Activated CD8-positive, alpha-beta T cell treated with anti-CD3 and anti-CD28 coated beads, Interleukin-2, amount 10 ng/mL, durations not matched to agents 7 days and 5 days (primary cell): ENCODE measurements around the gene TFPI. TPM values are rescaled to one million over a fixed set of nuclear protein-coding genes. Genes with fewer than 3 reads are reported as not detected.

Experiments used
- ATAC-seq: fragments of 150-1000 bp; cut with Tn5 transposase; one replicate; pipeline ENCODE4 v1.10.0; 2021; ENCODE audit warnings: moderate library complexity
- CTCF ChIA-PET: fragments of 350-600 bp; sonication (Branson Sonifier 250); formaldehyde crosslinking; loops from one replicate; lab custom pipeline; 2021; ENCODE audit warnings: antibody characterized with exemption; lab: Charles Lee
- POLR2A ChIA-PET: fragments of 350-600 bp; sonication (Branson Sonifier 250); formaldehyde crosslinking; loops from one replicate; lab custom pipeline; 2021; ENCODE audit warnings: antibody characterized with exemption; lab: Charles Lee
- DNase-seq: peaks from one replicate; pipeline ENCODE4 v3.0.0-alpha.2; 2020
- H3K27ac Mint-ChIP-seq: one replicate; pipeline ENCODE4 v1.8.0; 2021; ENCODE audit warnings: mild to moderate bottlenecking, mixed read lengths
- H3K27me3 Mint-ChIP-seq: one replicate; pipeline ENCODE4 v1.8.0; 2021; ENCODE audit warnings: low read depth, mixed read lengths
- H3K36me3 Mint-ChIP-seq: one replicate; pipeline ENCODE4 v1.8.0; 2021; ENCODE audit warnings: low read depth, mixed read lengths
- H3K4me1 Mint-ChIP-seq: one replicate; pipeline ENCODE4 v1.8.0; 2021; ENCODE audit warnings: low read depth, mixed read lengths
- H3K4me3 Mint-ChIP-seq: one replicate; pipeline ENCODE4 v1.8.0; 2021; ENCODE audit warnings: mild to moderate bottlenecking, mixed read lengths
- H3K9me3 Mint-ChIP-seq: one replicate; pipeline ENCODE4 v1.8.0; 2022; ENCODE audit warnings: mixed read lengths; ENCODE audit not compliant: insufficient read depth
- total RNA-seq, 2 experiments: library from RNA; stranded (reverse); gene quantifications; one replicate each; pipeline ENCODE4 v1.2.3, GENCODE V29; 2021

TFPI gene
- total RNA-seq, 2 experiments from 2014 or later = not detected

GRCh38 chr2:187442778-187443177 lies 111.5 kb downstream of the TFPI start:
- Mint-ChIP-seq H3K9me3 (no peaks in the 10 kb centered on the region), H3K27me3 (no peaks in the 10 kb centered on the region), H3K36me3 (no peaks in the 10 kb centered on the region), H3K4me3 (no peak overlapping the region), H3K4me1 (no peaks in the 10 kb centered on the region), H3K27ac (no peak overlapping the region)
- ChIA-PET POLR2A (no interaction called here), CTCF (no interaction called here)
- DNase-seq (no peak), ATAC-seq (no peak)

GRCh38 chr2:187442378-187442777 lies 111.9 kb downstream of the TFPI start:
- ChIA-PET CTCF (no interaction called here), POLR2A (no interaction called here)
- no peaks in the 10 kb centered on the region for H3K36me3 Mint-ChIP-seq
- H3K27ac Mint-ChIP-seq = no peak overlapping the region
- no peaks in the 10 kb centered on the region for H3K9me3 Mint-ChIP-seq
- no peak for ATAC-seq
- H3K4me1 Mint-ChIP-seq = no peaks in the 10 kb centered on the region
- DNase-seq = no peak
- H3K4me3 Mint-ChIP-seq = no peak overlapping the region
- H3K27me3 Mint-ChIP-seq = no peaks in the 10 kb centered on the region

GRCh38 chr2:187440101-187440675 lies 114.0 kb downstream of the TFPI start:
- Mint-ChIP-seq H3K4me1 (no peaks in the 10 kb centered on the region), H3K27me3 (no peaks in the 10 kb centered on the region), H3K4me3 (no peak overlapping the region), H3K9me3 (no peaks in the 10 kb centered on the region), H3K27ac (no peak overlapping the region), H3K36me3 (no peaks in the 10 kb centered on the region)
- ChIA-PET POLR2A (no interaction called here), CTCF (no interaction called here)
- ATAC-seq (no peak), DNase-seq (no peak)

- ChIA-PET CTCF (no interaction called here), POLR2A (no interaction called here)
- no peak overlapping the region for H3K27ac Mint-ChIP-seq
- no peaks in the 10 kb centered on the region for H3K36me3 Mint-ChIP-seq
- H3K4me1 Mint-ChIP-seq = no peaks in the 10 kb centered on the region
- H3K4me3 Mint-ChIP-seq = no peak overlapping the region
- no peaks in the 10 kb centered on the region for H3K27me3 Mint-ChIP-seq
- no peak for DNase-seq
- no peak for ATAC-seq
- H3K9me3 Mint-ChIP-seq = no peaks in the 10 kb centered on the region
Measured at GRCh38 chr2:187438455-187438854, 115.8 kb downstream of the TFPI start.

GRCh38 chr2:187435756-187436155 lies 118.5 kb downstream of the TFPI start:
- no peaks in the 10 kb centered on the region for H3K9me3 Mint-ChIP-seq
- no peak overlapping the region for H3K27ac Mint-ChIP-seq
- no peaks in the 10 kb centered on the region for H3K36me3 Mint-ChIP-seq
- H3K27me3 Mint-ChIP-seq = no peaks in the 10 kb centered on the region
- H3K4me1 Mint-ChIP-seq = no peaks in the 10 kb centered on the region
- H3K4me3 Mint-ChIP-seq = no peak overlapping the region
- DNase-seq = no peak
- ChIA-PET CTCF (no interaction called here), POLR2A (no interaction called here)
- no peak for ATAC-seq

- Mint-ChIP-seq H3K4me3 (no peak overlapping the region), H3K36me3 (no peaks in the 10 kb centered on the region), H3K27ac (no peak overlapping the region), H3K27me3 (no peaks in the 10 kb centered on the region), H3K4me1 (no peaks in the 10 kb centered on the region), H3K9me3 (no peaks in the 10 kb centered on the region)
- DNase-seq = no peak
- CTCF ChIA-PET = no interaction called here
- POLR2A ChIA-PET = no interaction called here
- ATAC-seq = no peak
Measured at GRCh38 chr2:187435078-187435477, 119.2 kb downstream of the TFPI start.

- ChIA-PET CTCF (no interaction called here), POLR2A (no interaction called here)
- Mint-ChIP-seq H3K36me3 (no peaks in the 10 kb centered on the region), H3K27me3 (no peaks in the 10 kb centered on the region), H3K4me1 (no peaks in the 10 kb centered on the region), H3K27ac (no peak overlapping the region), H3K4me3 (no peak overlapping the region), H3K9me3 (no peaks in the 10 kb centered on the region)
- ATAC-seq (no peak), DNase-seq (no peak)
Measured at GRCh38 chr2:187434342-187434785, 119.9 kb downstream of the TFPI start.

GRCh38 chr2:187431911-187432310 lies 122.3 kb downstream of the TFPI start:
- Mint-ChIP-seq H3K36me3 (no peaks in the 10 kb centered on the region), H3K27me3 (no peaks in the 10 kb centered on the region), H3K9me3 (no peaks in the 10 kb centered on the region), H3K4me3 (no peak overlapping the region), H3K27ac (no peak overlapping the region), H3K4me1 (no peaks in the 10 kb centered on the region)
- POLR2A ChIA-PET = no interaction called here
- CTCF ChIA-PET = no interaction called here
- DNase-seq (no peak), ATAC-seq (no peak)

- DNase-seq = no peak
- ChIA-PET POLR2A (no interaction called here), CTCF (no interaction called here)
- Mint-ChIP-seq H3K36me3 (no peaks in the 10 kb centered on the region), H3K4me1 (no peaks in the 10 kb centered on the region), H3K27me3 (no peaks in the 10 kb centered on the region), H3K4me3 (no peak overlapping the region), H3K27ac (no peak overlapping the region), H3K9me3 (no peaks in the 10 kb centered on the region)
- no peak for ATAC-seq
Measured at GRCh38 chr2:187429989-187430388, 124.2 kb downstream of the TFPI start.

- DNase-seq (no peak), ATAC-seq (no peak)
- no peaks in the 10 kb centered on the region for H3K4me1 Mint-ChIP-seq
- H3K27ac Mint-ChIP-seq = no peak overlapping the region
- H3K27me3 Mint-ChIP-seq = no peaks in the 10 kb centered on the region
- CTCF ChIA-PET = no interaction called here
- no peak overlapping the region for H3K4me3 Mint-ChIP-seq
- POLR2A ChIA-PET = no interaction called here
- no peaks in the 10 kb centered on the region for H3K9me3 Mint-ChIP-seq
- H3K36me3 Mint-ChIP-seq = no peaks in the 10 kb centered on the region
Measured at GRCh38 chr2:187424146-187424545, 130.1 kb downstream of the TFPI start.

GRCh38 chr2:187422282-187422681 lies 132.0 kb downstream of the TFPI start:
- POLR2A ChIA-PET = no interaction called here
- Mint-ChIP-seq H3K36me3 (no peaks in the 10 kb centered on the region), H3K4me3 (no peak overlapping the region), H3K27ac (no peak overlapping the region), H3K4me1 (no peaks in the 10 kb centered on the region), H3K27me3 (no peaks in the 10 kb centered on the region), H3K9me3 (no peaks in the 10 kb centered on the region)
- DNase-seq (no peak), ATAC-seq (no peak)
- CTCF ChIA-PET = no interaction called here

GRCh38 chr2:187421519-187421918 lies 132.7 kb downstream of the TFPI start:
- Mint-ChIP-seq H3K9me3 (no peaks in the 10 kb centered on the region), H3K27me3 (no peaks in the 10 kb centered on the region), H3K36me3 (no peaks in the 10 kb centered on the region), H3K27ac (no peak overlapping the region), H3K4me1 (no peaks in the 10 kb centered on the region), H3K4me3 (no peak overlapping the region)
- ChIA-PET POLR2A (no interaction called here), CTCF (no interaction called here)
- ATAC-seq = no peak
- no peak for DNase-seq

GRCh38 chr2:187419808-187420207 lies 134.4 kb downstream of the TFPI start:
- no peaks in the 10 kb centered on the region for H3K4me1 Mint-ChIP-seq

More at GRCh38 chr2:187419808-187420207, 134.4 kb downstream of the TFPI start:
- ATAC-seq = no peak
- Mint-ChIP-seq H3K4me3 (no peak overlapping the region), H3K36me3 (no peaks in the 10 kb centered on the region), H3K27ac (no peak overlapping the region), H3K9me3 (no peaks in the 10 kb centered on the region), H3K27me3 (no peaks in the 10 kb centered on the region)
- ChIA-PET POLR2A (no interaction called here), CTCF (no interaction called here)
- no peak for DNase-seq
